ENCODE results near the gene ZNF524.

DNA sequence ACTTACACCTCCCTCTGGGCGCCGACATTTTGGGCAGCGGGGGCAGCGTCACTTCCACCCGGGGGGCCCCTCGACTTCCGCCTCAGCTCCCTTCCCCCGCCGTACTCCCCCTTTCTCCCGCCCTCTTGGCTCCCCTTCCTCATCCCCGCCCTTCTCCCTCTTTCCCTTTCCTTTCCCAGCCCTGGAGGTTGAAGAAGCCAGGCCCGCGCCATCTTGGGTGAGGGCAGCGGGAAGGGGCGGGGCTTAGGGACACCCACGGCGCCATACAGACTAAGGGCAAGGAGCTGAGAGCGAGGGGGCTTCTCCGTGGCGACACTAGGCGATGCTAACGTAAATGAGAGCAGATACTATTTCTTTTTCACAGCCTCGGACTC is 633 bp upstream of the ZNF524 start, which contains the start of gene FIZ1:
- TF ChIP-seq, protein P1, sequence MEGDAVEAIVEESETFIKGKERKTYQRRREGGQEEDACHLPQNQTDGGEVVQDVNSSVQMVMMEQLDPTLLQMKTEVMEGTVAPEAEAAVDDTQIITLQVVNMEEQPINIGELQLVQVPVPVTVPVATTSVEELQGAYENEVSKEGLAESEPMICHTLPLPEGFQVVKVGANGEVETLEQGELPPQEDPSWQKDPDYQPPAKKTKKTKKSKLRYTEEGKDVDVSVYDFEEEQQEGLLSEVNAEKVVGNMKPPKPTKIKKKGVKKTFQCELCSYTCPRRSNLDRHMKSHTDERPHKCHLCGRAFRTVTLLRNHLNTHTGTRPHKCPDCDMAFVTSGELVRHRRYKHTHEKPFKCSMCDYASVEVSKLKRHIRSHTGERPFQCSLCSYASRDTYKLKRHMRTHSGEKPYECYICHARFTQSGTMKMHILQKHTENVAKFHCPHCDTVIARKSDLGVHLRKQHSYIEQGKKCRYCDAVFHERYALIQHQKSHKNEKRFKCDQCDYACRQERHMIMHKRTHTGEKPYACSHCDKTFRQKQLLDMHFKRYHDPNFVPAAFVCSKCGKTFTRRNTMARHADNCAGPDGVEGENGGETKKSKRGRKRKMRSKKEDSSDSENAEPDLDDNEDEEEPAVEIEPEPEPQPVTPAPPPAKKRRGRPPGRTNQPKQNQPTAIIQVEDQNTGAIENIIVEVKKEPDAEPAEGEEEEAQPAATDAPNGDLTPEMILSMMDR (IDR thresholded peaks at IDR 0.05): no peak
- peak; percentile 78 for TF ChIP-seq POLR2AphosphoS5 (IDR thresholded peaks at IDR 0.05)
- TF ChIP-seq POLR2A (IDR thresholded peaks at IDR 0.05): no peak
